HG03159 (cell line): Measurements from ENCODE around the gene GSC2.

Experiments used
- ATAC-seq: cut with Tn5 transposase; IDR thresholded peaks from one replicate; pipeline ENCODE4 v1.9.1; 2021; ENCODE audit warnings: mild to moderate bottlenecking, moderate library complexity; ENCODE audit not compliant: unreplicated experiment

The GSC2 gene

DNA sequence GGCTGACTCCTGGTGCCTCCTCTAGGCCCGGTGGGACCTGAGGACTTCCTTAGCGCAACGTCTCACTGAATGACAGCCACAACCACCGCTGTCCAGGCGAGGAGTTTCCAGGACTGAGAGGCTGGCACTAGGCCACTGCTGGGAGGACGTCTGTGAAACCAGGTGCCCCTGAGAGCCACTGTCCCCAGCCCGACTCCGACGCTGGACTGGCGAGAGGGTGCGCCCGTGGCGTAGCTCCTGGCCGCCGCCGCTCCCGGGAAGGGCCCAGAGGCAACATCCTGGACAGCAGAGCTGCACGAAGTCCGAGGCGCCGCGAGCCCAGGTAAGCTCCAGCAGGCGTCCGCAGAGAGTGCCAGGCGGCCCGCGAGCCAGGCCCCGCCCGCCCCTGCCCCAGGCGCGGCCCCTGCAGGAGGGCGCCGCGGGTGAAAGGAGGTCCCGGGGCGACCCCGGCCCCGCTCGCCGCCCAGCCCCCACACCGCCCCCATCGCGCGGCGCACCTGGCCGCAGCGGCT, 28.4 kb downstream of the GSC2 start:
- ATAC-seq = peak; percentile 19

DNA sequence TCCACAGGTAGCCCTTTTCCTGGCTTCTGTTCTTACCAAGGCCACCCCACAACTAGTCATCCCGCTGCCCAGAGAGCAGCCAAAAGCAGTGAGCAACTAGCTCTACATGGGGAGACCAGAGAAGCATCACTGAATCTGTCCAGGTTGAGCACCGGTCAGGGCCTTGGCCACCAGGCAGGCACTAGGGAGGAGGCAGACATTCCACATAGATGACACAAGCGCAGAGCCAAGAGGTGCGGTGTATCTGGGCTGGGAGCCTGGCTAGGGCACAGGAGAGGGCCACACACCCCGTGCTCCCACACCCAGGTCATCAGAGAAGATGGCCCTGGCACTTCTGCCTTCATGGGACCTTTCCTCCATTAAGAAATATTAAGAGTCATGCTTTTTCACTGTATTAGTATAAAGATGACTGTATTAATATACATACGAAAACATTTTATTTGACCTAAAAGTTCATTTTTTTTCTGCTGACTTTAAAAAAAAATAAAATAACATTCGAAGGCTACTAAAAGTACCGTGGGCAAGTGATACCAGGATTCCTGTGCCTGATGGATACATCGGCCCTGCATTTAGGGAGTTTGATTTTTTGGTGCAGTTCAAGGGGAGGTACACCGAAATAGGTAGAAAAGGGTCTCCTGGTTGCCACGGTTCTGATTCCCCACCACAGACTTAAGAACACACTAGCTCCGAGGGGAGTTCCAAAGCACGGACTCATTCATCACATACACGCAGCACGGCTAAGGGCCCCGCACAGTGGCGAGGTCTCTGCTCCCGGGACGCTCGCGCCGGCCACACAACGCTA, 29.1 kb downstream of the GSC2 start:
- ATAC-seq = no peak

DNA sequence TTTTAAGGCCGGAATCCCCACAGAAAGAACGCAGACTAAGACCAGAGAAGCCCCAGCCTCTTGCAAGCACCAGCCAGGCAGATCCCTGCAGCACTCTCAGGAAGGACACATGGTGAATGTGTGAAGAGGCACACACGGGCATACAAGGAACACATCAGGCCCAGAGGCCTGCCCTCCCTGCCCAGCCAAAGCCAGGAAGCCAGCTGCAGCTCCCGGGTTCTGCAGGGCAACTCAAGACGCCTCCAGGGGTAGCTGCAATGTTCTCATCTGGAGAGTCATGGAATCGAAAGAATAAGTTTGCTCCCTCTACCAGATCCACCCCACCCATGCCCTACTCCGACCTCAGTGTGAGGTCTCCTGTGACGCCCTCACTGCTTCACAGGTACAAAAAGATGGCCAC, 30.1 kb downstream of the GSC2 start:
- ATAC-seq = no peak

DNA sequence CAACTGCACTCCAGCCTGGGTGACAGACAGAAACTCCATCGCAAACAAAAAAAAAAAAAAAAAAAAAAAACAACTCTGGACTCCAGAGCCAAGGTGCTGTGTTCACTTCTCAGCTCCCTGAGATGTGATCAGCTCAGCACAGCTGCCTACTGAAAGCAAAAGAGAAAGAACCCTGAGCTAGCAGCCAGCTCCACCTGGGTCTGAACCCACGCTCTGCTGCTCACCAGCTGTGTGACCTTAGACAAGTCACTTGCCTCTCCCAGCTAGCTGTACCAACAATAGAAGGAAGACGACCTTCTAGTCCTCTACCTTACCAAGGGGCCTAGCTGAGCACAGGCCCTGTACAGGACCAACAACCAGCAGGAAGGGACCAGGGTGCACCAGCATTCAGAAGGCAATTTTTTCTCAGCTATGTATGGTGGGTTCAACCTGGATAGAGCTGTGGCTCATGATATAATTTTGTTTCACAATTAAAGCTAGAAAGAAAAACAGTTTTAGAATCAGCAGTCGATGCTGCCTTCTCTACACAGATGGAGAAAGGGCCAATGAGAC, 31.7 kb downstream of the GSC2 start:
- ATAC-seq = peak; percentile 39

DNA sequence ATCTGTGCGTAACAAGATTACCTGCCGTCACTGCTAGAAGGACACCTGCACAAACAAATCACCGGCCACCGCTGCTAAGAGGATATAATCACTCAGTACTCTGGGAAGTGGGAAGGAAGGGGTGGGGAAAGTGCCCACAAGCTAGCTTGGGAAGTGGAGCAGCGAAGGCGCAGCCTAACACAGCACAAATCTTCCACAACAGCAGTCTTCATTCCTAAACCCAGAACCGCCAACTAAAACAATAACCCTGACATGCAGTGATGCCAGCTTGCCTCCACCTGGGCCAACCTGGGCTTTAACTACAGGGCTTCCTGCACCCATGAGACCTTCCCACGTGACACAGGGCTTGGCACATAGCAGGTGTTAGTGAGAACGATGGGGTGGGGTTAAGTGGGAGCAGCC, 33.0 kb downstream of the GSC2 start:
- no peak for ATAC-seq

DNA sequence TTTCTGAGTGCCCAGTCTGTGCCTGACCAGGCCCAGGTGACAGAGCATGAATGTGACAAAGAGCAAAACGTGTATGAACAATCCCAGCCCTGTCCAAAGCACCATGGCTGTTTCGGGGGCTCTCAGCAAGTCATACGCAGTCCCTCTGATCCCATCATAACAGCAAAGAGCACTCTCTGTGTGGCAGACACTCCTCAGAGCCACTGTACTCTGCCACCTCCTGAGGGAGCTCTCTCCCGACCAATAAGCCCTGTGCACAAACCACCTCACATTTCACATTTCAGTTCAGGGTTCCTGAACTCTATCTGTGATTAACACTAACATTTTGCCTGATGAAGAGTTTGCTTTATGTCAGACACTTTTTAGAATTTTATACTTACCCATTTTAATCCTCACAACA, 34.5 kb downstream of the GSC2 start:
- ATAC-seq = no peak

DNA sequence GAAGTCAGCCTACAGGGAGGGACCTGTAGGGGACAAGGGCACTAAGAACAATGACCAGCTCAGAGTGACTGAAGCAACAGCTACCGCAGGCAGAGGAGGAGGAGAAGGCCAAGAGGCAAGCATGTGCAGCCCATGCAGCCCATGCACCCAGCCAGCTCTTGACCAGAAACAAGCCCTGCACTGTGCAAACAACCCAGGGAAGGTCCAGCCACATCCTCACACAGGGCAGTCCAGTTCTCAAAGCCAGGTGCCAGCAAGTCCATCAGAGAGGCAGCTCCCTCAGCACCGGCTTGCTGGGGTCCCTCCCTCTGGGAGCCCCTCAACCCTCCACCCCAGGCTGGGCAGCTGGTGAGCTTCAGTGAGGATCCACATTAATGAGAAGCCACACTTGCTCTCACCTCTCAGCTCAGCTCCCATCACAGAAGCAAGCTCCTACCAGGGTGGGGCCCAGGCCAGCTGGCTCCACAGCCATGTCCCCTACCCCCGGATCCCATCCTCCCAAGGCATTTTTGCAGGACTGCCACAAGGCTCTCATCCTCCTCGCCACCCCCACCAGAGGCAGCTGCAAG, 35.0 kb downstream of the GSC2 start:
- ATAC-seq = no peak

DNA sequence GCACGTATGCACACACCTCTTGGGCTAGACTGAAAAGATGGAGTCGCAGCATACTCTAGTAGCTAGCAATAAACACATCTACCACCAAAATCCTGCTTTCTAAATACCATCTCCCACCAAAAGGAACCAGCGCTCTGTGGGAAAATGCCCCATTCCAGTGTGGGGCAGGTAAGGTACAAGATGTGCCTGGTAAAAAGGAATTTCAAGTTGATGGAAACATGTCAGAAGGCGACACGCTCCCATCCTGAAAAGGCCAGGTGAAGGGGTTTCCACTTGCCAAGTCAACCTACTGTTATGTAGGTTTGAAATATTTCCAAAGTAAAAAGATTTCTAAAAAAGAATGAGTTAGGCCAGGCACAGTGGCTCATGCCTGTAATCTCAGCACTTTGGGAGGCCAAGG, 36.7 kb downstream of the GSC2 start:
- no peak for ATAC-seq

DNA sequence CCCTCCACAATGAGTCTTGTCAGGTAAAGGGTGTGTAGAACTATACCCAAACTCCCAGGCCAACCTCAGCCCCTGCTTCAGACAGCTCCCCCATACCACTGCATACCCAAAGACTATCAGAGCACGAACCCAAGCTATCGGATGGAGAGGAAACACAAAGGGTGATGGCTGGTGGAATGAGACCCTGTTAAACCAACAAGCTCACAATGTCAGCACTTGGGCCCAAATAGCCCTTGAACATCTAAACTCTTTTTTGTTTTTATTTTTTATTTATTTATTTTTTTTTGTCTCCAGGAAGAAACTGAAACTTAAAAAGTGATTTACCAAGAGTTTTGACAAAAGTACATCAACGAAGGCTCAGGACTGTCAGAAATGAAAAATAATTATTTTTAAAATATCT, 38.5 kb downstream of the GSC2 start:
- no peak for ATAC-seq

DNA sequence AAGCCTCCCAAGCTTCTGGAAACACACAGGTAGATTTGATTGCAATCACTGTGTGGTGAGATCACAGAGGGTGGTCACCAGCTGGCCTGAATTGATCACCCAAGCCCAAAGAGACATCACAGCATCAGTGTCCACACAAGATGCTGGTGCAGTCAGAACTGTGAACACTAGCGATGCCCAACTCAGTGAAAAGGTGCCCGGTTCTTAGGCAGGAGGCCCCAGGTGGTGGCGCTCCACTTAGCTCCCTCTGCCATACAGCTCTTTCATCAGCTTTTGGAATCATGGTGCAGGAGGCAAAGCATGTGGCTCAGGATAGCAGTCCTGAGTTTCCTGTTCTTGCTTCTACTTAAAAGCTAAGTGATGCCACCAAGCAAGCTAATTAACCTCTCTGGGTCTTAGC, 39.0 kb downstream of the GSC2 start:
- no peak for ATAC-seq

DNA sequence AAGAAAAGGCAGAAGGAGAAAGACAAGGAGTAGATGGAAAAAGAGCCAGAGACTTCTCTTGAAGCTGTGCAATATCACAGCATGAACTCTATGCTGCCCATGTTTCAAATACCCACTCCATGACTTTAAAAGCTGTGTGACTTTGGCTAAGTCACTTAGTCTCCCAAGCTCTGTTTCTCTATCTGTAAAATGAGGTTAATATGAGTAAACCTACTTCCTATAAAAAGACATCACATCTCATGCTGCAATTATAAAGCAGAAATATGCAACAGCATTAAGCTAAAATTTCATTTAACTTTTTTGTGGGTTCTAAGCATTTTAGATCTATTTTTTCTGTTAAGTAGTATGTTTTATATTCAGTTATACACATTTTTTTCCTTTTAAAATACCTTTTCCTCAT, 39.4 kb downstream of the GSC2 start:
- no peak for ATAC-seq

DNA sequence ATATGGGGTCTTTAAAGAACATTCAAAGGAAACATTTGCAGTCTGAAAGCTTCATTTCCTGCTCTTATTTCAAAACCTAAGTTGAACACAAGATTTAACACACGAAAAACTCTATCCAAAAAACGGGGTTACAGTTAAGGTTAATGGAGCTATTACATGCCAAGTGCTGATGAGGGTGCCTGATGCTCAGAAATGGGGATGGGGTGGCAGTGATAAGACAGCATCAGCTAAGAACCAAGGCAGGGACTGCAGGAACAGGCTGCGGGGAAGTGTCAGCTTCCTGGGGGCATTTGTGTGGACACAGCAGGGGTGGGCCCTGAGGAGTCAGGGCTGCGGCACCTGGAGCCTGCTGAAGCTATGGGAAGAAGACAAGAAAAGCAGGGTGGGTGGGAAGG, 40.0 kb downstream of the GSC2 start:
- no peak for ATAC-seq

DNA sequence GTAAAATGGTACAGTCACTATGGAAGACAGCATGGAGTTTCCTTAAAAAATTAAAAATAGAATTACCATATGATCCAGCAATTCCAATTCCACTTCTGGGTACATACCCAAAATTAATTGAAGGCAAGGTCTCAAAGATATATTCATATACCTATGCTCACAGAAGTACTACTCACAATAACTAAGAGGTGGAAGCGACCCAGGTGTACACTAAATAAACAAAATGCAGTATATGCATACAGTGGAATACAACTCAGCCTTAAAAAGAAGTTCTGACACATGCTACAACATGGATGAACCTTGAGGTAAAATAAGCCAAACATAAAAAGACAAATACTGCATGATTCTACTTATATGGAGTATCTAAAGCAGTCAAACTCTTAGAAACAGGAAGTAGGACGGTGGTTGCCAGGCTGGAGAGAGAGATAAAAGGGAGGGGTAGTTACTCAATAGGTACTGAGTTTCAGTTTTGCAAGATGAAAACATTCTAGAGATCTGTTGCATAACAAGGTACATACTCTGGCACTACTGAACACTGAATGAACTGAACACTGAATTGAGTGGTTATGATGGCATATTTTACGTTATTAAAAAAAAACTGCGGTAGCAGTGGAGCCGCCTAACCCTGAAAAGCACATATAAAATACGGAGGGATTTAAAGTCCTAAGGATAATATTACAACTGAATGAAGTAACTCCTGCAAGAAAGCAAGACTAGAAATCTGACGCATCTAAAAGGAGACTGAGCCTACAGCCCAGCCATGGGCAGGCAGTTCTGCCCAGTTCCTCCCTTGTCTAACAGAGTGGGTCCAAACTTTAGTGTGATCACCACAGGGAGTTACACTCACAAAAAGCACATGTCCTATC, 40.7 kb downstream of the GSC2 start:
- peak; percentile 82 for ATAC-seq

DNA sequence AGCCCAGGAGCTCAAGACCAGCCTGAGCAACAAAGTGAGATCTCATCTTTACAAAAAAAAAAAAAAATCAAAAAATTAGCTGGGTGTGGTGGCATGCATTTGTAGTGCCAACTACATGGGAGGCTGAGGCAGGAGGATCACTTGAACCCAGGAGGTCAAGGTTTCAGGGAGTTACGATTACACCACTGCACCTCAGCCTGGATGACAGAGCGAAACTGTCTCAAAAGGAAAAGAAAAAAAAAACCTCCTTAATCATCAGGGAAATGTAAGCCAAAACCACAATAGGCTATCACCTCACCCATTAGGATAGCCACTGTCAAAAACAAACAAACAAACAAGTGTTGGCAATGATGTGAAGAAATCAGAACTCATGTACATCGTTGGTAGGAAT, 41.3 kb downstream of the GSC2 start:
- ATAC-seq = no peak

DNA sequence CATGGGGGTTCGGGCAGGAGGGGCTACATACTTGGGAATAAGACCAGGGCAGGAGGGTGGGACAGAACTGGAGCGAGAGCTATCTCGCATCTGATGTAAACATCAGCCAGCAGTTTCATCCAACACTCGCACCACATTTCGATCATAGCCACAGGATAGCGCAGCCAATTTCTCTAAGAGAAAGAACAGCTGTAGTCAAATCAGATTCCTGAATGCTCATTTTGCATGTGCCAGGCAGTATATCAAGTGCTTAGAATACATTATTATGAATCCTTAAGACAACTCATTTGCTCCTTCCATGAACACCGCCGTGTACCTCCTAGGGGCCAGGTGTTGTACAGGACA, 42.4 kb downstream of the GSC2 start:
- no peak for ATAC-seq

DNA sequence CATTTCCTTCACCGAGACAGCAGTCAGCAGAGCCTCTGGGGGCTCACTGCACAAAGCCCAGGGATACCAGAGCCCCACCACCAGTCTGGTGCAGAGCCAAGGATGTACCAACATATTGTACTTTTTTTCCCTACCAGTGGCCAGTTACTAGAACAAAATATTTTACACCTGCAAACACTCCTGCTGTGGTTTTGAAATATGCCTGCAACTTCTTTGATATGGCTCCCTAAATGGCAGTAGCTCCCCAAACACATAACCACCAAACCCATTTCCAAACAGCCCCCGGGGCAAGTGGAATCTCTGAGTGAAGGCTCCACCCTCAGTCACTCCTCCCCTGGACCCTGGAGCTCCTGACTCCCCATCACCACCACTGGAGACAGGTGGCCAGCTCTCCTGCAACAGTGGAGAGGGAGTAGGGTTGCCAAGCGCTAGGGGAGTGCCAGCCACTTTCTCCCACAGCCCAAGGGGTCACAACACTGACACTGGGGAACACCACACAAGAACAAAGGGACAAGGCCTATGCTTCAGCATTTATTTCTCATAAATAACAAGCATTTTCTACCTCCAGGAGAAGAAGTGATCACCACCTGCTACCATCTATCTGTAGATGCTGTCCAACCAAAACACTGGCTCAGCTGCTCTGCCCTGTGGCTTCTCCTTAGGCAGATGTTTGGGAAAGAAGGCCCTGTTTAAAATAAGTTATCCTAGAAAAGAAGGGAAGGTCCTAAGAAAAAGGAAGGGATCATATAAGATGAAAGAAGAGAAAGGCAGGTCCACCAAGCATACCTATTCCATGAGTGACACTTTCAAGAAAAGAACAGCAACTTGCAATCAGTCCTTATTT, 43.0 kb downstream of the GSC2 start:
- no peak for ATAC-seq

DNA sequence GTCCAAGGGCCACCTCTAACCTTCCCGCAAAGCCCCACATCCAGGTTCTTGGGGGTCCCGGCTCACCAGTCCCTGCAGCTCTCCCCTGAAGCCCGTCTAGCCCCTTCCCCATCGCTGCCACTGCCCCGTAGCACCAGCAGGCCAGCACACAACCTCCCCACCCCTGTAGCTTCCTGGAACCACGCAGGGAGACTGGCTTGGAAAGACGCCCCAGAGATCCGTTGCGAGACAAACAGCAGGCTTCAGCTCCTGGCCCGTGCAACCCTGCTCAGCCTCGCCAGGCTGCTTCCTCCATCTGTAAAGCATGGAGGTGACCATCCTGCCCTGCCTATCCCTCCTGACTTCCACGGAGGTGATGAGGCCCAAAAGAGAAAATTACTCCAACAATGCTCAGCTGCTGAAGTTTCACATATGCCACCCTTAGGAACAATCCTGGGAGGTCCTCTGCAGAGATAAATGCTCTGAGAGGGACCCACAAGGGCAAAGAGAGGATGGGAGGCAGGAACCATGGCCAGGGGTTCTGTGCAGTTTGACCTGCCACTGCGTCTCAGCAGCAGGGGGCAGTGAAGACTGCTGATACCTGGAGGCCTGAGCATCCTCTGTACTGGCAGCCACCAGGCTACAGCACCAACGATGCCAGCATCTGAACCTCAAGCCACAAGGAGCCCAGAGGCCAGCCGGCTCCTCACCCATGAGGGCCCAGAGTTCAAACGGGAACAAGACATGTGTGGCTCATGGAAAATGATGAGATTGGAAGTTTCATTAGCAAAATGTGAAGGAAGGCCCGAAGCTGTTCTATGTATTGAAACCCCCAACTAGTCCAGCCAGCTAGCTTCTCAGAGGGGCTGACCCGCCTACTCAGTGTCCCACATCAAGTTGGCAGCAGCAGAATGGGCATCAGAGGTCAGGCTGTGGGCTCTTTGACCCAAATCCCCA, 44.0 kb downstream of the GSC2 start:
- no peak for ATAC-seq

DNA sequence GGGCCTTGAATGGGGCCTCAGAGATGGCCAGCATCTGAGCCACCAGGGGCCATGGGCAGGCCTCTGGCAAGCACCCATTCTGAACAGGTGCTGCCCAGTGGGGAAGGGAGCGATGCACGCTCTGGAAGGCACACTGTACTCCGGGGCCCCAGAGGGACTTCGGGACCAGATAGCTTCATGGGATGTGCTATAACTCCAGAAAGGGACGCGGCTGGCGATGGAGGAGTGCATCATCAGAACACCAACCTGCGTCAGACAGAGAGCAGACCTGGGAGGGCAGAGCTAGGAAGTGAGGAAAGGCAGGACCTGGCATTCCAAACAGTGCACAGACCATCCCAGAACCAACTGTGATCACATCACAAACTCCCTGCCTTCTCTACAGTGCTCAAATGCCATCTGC, 44.6 kb downstream of the GSC2 start:
- ATAC-seq = no peak
